Upper lobe of left lung (tissue), 6 donors: Measurements from ENCODE around the gene SLC23A2. TPM values are rescaled to one million over a fixed set of nuclear protein-coding genes. Genes with fewer than 3 reads are reported as not detected.

Experiments
- ATAC-seq, 2 donors: fragments of 200-7000 bp; cut with Tn5 transposase; one replicate each; pipeline ENCODE4 v1.9.1; 2022; ENCODE audit warnings: mild to moderate bottlenecking in 2 of 2, moderate library complexity in 2 of 2; ENCODE audit not compliant: low FRiP score in 2 of 2
- DNase-seq, 2 donors: peaks; one replicate each; pipeline ENCODE4 v3.0.0-alpha.2; 2019 to 2020
- H3K27ac ChIP-seq, 4 donors: fragments of 200-600 bp; sonication (generic); one replicate each; pipeline ENCODE4 v1.5.1; 2016 to 2019
- H3K27me3 ChIP-seq, 4 donors: fragments of 200-600 bp; sonication (generic); one replicate each; pipeline ENCODE4 v1.5.1; 2017 to 2019
- H3K36me3 ChIP-seq, 4 donors: fragments of 200-600 bp; sonication (generic); one replicate each; pipeline ENCODE4 v1.5.1; 2016 to 2019
- H3K4me1 ChIP-seq, 4 donors: fragments of 200-600 bp; sonication (generic); one replicate each; pipeline ENCODE4 v1.5.1; 2018 to 2019
- H3K4me3 ChIP-seq, 4 donors: fragments of 200-600 bp; sonication (generic); one replicate each; pipeline ENCODE4 v1.5.1; 2017 to 2019; ENCODE audit warnings: mild to moderate bottlenecking in 2 of 4, moderate library complexity in 1 of 4
- H3K9me3 ChIP-seq, 4 donors: fragments of 200-600 bp; sonication (generic); one replicate each; pipeline ENCODE4 v1.5.1; 2018 to 2019
- CTCF ChIP-seq, 6 experiments: fragments of 450-650 bp in 4 of 6; fragments of 200-600 bp in 2 of 6; sonication (generic) in 2 of 6; IDR thresholded peaks; one replicate each; pipeline ENCODE4 v1.5.1; 2016 to 2019; ENCODE audit warnings: antibody characterized with exemption in 6 of 6
- EP300 ChIP-seq, 4 donors: sonication (generic); formaldehyde crosslinking; IDR thresholded peaks; one replicate each; pipeline ENCODE4 v1.5.1; 2017; ENCODE audit warnings: antibody characterized with exemption in 4 of 4, control low read depth in 2 of 4
- POLR2A ChIP-seq, 4 donors: fragments of 450-650 bp; IDR thresholded peaks; one replicate each; pipeline ENCODE4 v1.5.1; 2016 to 2017; ENCODE audit warnings: antibody characterized with exemption in 4 of 4, mild to moderate bottlenecking in 2 of 4
- POLR2AphosphoS5 ChIP-seq, 2 donors: sonication (generic); formaldehyde crosslinking; IDR thresholded peaks; one replicate each; pipeline ENCODE4 v1.5.1; 2017; ENCODE audit warnings: antibody characterized with exemption in 2 of 2
- WGBS, 2 donors: methylation state at CpG; one replicate each; pipeline ENCODE4 v1.1.5; 2017 to 2018; 5-methylcytosine and 5-hydroxymethylcytosine counted together
- total RNA-seq, 6 donors: library from RNA; depleted of rRNA in 4 of 6; stranded (reverse); fragments of >200 nt in 4 of 6; gene quantifications; one replicate each; pipeline versions ENCODE4 v1.1.0 to v1.2.1, GENCODE V29; 2016 to 2021
- donor health status: DM: no; HTN: no; CAD: no; lungs with moderate emphysema.
- donor health status: DM: no; HTN: yes; CAD: no; lungs with severe emphysema.

SLC23A2 gene
- total RNA-seq, 6 donors from 2014 or later, result 13.1 to 26.2 (median 19.2) TPM

GRCh38 chr20:4898282-4899244, 102.7 kb downstream of the SLC23A2 start:
- Histone ChIP-seq H3K9me3 (no peaks in the 10 kb centered on the region), H3K27ac (no peak overlapping the region), H3K4me1 (peaks cover 7 to 20% (median 9%) of the 10 kb centered on the region in 4 donors), H3K36me3 (peaks cover 0 to 23% (median 5%) of the 10 kb centered on the region in 4 donors), H3K27me3 (no peaks in the 10 kb centered on the region), H3K4me3 (no peak overlapping the region)
- ATAC-seq, result peak in 1 of 2 donors; percentile 81
- no peak for DNase-seq
- TF ChIP-seq POLR2AphosphoS5 (IDR thresholded peaks at IDR 0.05) (no peak), CTCF (IDR thresholded peaks at IDR 0.05) (no peak), EP300 (IDR thresholded peaks at IDR 0.05) (no peak), POLR2A (IDR thresholded peaks at IDR 0.05) (no peak)
- 59 to 81% methylated on average over 10 to 14 of the region's 14 CpGs for WGBS, 2 donors

- ATAC-seq (no peak), DNase-seq (no peak)
- no peaks in the 10 kb centered on the region for H3K27me3 ChIP-seq
- peaks cover 0 to 23% (median 5%) of the 10 kb centered on the region in 4 donors for H3K36me3 ChIP-seq
- H3K4me3 ChIP-seq, result no peak overlapping the region
- H3K9me3 ChIP-seq, result no peaks in the 10 kb centered on the region
- H3K27ac ChIP-seq, result no peak overlapping the region
- 89 to 95% methylated on average over 4 of the region's 4 CpGs for WGBS, 2 donors
- peaks cover 7 to 20% (median 9%) of the 10 kb centered on the region in 4 donors for H3K4me1 ChIP-seq
- no peak for TF ChIP-seq POLR2AphosphoS5 (IDR thresholded peaks at IDR 0.05)
- TF ChIP-seq CTCF (IDR thresholded peaks at IDR 0.05), result no peak
- TF ChIP-seq EP300 (IDR thresholded peaks at IDR 0.05), result no peak
- no peak for TF ChIP-seq POLR2A (IDR thresholded peaks at IDR 0.05)
Measured at GRCh38 chr20:4897600-4897999, 103.7 kb downstream of the SLC23A2 start.

DNA sequence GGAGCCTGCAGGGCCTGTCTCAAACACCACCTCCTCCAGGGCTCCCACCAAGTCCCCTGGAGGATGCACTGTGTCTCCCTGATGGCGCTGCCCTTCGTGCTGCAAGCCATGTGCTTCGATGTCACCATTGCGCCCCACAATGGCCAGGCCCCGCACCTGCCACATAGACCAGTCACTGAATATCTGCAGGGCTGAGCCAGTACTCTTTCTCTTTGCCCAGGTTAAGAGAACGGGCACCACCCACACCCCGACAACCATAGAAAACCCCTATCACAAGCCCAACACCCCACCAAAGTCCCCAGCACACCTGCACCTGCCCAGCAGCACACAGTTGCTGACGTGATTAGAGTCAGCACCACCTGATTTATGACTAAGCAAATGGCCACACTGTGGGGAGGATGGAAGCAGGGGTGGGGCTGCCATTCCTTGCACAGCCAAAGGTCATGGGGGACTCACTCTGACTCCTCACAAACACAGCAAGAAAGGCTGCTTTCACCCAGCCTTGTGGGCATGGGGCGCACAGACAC, 104.3 kb downstream of the SLC23A2 start:
- peaks cover 0 to 19% (median 5%) of the 10 kb centered on the region in 4 donors for H3K36me3 ChIP-seq
- no peaks in the 10 kb centered on the region for H3K27me3 ChIP-seq
- H3K27ac ChIP-seq, result no peak overlapping the region
- peak in 1 of 2 donors; percentile 41 for DNase-seq
- TF ChIP-seq POLR2A (IDR thresholded peaks at IDR 0.05), result no peak
- no peak for TF ChIP-seq CTCF (IDR thresholded peaks at IDR 0.05)
- TF ChIP-seq POLR2AphosphoS5 (IDR thresholded peaks at IDR 0.05), result no peak
- TF ChIP-seq EP300 (IDR thresholded peaks at IDR 0.05), result no peak
- H3K4me1 ChIP-seq, result peaks cover 7 to 20% (median 9%) of the 10 kb centered on the region in 4 donors
- H3K4me3 ChIP-seq, result no peak overlapping the region
- H3K9me3 ChIP-seq, result no peaks in the 10 kb centered on the region
- no peak for ATAC-seq
- 86 to 87% methylated on average over 7 to 9 of the region's 9 CpGs for WGBS, 2 donors

DNA sequence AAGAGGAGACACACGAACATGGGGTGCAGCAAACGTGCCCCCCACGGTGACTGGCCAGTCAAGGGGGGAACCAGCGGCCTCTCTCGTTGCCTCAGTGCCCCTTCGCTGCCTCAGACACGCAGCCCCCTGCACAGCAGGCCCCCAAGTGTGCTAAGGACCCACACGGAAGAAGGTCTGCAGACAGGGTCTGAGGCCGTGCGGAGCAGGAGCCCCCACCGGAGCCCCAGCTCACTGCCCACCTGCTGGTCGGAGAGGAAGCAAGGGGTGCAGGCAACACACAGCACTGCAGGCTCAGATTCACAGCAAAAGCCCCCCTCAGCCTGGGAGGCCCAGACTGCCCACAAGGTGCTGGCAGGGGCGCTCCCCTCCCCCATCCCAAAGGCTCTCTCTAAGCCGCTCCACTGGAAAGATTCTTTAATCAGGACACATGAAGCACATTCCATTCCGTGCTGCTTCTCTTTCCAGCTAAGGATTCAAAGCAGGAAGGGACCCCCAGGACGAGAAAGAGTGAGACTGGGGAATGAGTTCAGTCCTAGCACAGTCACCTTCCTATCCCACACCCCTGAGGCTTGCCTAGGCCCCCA, 105.1 kb downstream of the SLC23A2 start:
- WGBS, 2 donors, result 89 to 90% methylated on average over 11 to 16 of the region's 16 CpGs
- ATAC-seq (no peak), DNase-seq (peak in 1 of 2 donors; percentile 62)
- Histone ChIP-seq H3K4me1 (peaks cover 7 to 20% (median 9%) of the 10 kb centered on the region in 4 donors), H3K27ac (no peak overlapping the region), H3K9me3 (no peaks in the 10 kb centered on the region), H3K27me3 (no peaks in the 10 kb centered on the region), H3K4me3 (no peak overlapping the region), H3K36me3 (peaks cover 0 to 14% (median 5%) of the 10 kb centered on the region in 4 donors)
- TF ChIP-seq EP300 (IDR thresholded peaks at IDR 0.05), result no peak
- TF ChIP-seq POLR2AphosphoS5 (IDR thresholded peaks at IDR 0.05), result no peak

DNA sequence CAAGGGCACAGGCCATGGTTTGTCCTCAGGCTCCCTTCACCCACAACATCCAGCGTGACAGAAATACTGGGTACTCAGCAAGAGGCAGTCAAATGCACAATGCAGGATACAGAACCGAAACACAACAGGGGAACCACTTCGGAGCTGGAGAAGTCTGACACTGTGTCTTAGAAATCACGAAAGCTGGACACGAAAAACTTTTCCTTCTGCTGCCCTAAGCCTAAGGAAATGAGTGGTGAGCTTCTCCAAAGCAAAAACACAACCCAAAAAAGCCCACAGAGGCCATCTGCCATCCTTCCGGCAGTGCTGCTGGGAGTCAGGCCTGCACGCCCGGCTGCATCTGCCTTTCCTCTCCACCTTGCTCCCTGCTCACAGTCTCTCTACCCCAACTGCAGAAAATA, 106.3 kb downstream of the SLC23A2 start:
- H3K27ac ChIP-seq, result no peak overlapping the region
- H3K4me1 ChIP-seq, result peaks cover 7 to 15% (median 9%) of the 10 kb centered on the region in 4 donors
- no peaks in the 10 kb centered on the region for H3K27me3 ChIP-seq
- no peaks in the 10 kb centered on the region for H3K9me3 ChIP-seq
- 95% methylated on average over 8 of the region's 8 CpGs for WGBS, 2 donors
- DNase-seq (no peak), ATAC-seq (no peak)
- peaks cover 0 to 13% (median 5%) of the 10 kb centered on the region in 4 donors for H3K36me3 ChIP-seq
- no peak overlapping the region for H3K4me3 ChIP-seq
- TF ChIP-seq CTCF (IDR thresholded peaks at IDR 0.05), result no peak
- no peak for TF ChIP-seq POLR2AphosphoS5 (IDR thresholded peaks at IDR 0.05)
- no peak for TF ChIP-seq EP300 (IDR thresholded peaks at IDR 0.05)
- TF ChIP-seq POLR2A (IDR thresholded peaks at IDR 0.05), result no peak
